ENCODE results near the gene MCF2L2.

GRCh38 chr3:183396662-183397391 is 31.6 kb downstream of the MCF2L2 start:
- TF ChIP-seq POLR2A (IDR thresholded peaks at IDR 0.05; ENCODE audit: low read depth, low read length) (no peak), SPI1 (IDR thresholded peaks at IDR 0.05; ENCODE audit: low read depth, low read length) (no peak), POLR2AphosphoS5 (IDR thresholded peaks at IDR 0.05; ENCODE audit: low read depth, low read length) (no peak), TAF1 (IDR thresholded peaks at IDR 0.05; ENCODE audit: low read depth, low read length) (no peak), POU2F2 (IDR thresholded peaks at IDR 0.05; ENCODE audit: low read depth, low read length) (no peak)

All from GM12891 (cell line).